Measurements from ENCODE around the gene CYP24A1. TPM values are rescaled to one million over a fixed set of nuclear protein-coding genes. Genes with fewer than 3 reads are reported as not detected.

The CYP24A1 gene
- polyA plus RNA-seq, 1 of the 3 experiments (the other 2 are of a cell fraction): 8.8 TPM

- Histone ChIP-seq H3F3A (replicated peaks; ENCODE audit: insufficient read depth) (peaks cover 9% of the 10 kb centered on the region), H3K79me2 (ENCODE audit: insufficient read depth) (no peaks in the 10 kb centered on the region), H3K9ac (no peak overlapping the region), H3K4me1 (ENCODE audit: control insufficient read depth in 1 of 2, insufficient read depth in 2 of 2, low read depth in 1 of 2, low read length in 1 of 2) (no peaks in the 10 kb centered on the region), H3K27me3 (ENCODE audit: insufficient read depth) (no peaks in the 10 kb centered on the region), H3K9me3 (no peaks in the 10 kb centered on the region), H3K36me3 (replicated peaks in 1 of 2; ENCODE audit: control insufficient read depth in 1 of 2, insufficient read depth in 2 of 2, low read length in 1 of 2) (no peaks in the 10 kb centered on the region), H4K20me1 (ENCODE audit: insufficient read depth) (no peaks in the 10 kb centered on the region), H3K9me2 (no peaks in the 10 kb centered on the region), H3K4me3 (ENCODE audit: low read depth in 2 of 2, low read length in 1 of 2) (no peak overlapping the region), H3K27ac (ENCODE audit: low read depth in 2 of 2, low read length in 1 of 2) (no peak overlapping the region), H2AFZ (ENCODE audit: low read depth) (no peak overlapping the region), H3K4me2 (no peak overlapping the region)
- DNase-seq: no peak
- CTCF ChIA-PET: interaction anchor here (0.6 to 19.4 kb wide), 8 partner anchors 10 to 1225 kb away, joined by 3 to 499 read pairs (median 12); partner anchors contain the start of gene PFDN4
- 70% methylated on average over 13 of the region's 13 CpGs for WGBS (ENCODE audit: low lambda C conversion rate)
- TF ChIP-seq USF2 (IDR thresholded peaks at IDR 0.05; ENCODE audit: borderline replicate concordance, low read depth, low read length) (no peak), FOXJ3 (CRISPR knock-in tag; IDR thresholded peaks at IDR 0.05) (no peak), ELF1 (IDR thresholded peaks at IDR 0.05) (no peak), RAD21 (IDR thresholded peaks at IDR 0.05; ENCODE audit: low read length) (peak; percentile 68), TCF12 (IDR thresholded peaks at IDR 0.05) (no peak), NFIC (IDR thresholded peaks at IDR 0.05; ENCODE audit: borderline replicate concordance) (no peak), SMC3 (IDR thresholded peaks at IDR 0.05; ENCODE audit: low read depth, low read length) (peak; percentile 81)
- TF ChIP-seq, protein P1, sequence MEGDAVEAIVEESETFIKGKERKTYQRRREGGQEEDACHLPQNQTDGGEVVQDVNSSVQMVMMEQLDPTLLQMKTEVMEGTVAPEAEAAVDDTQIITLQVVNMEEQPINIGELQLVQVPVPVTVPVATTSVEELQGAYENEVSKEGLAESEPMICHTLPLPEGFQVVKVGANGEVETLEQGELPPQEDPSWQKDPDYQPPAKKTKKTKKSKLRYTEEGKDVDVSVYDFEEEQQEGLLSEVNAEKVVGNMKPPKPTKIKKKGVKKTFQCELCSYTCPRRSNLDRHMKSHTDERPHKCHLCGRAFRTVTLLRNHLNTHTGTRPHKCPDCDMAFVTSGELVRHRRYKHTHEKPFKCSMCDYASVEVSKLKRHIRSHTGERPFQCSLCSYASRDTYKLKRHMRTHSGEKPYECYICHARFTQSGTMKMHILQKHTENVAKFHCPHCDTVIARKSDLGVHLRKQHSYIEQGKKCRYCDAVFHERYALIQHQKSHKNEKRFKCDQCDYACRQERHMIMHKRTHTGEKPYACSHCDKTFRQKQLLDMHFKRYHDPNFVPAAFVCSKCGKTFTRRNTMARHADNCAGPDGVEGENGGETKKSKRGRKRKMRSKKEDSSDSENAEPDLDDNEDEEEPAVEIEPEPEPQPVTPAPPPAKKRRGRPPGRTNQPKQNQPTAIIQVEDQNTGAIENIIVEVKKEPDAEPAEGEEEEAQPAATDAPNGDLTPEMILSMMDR (IDR thresholded peaks at IDR 0.05): peak; percentile 62
- POLR2A ChIA-PET: no interaction called here
These were observed 24.1 kb upstream of the CYP24A1 start for GRCh38 chr20:54197621-54198604.

DNA sequence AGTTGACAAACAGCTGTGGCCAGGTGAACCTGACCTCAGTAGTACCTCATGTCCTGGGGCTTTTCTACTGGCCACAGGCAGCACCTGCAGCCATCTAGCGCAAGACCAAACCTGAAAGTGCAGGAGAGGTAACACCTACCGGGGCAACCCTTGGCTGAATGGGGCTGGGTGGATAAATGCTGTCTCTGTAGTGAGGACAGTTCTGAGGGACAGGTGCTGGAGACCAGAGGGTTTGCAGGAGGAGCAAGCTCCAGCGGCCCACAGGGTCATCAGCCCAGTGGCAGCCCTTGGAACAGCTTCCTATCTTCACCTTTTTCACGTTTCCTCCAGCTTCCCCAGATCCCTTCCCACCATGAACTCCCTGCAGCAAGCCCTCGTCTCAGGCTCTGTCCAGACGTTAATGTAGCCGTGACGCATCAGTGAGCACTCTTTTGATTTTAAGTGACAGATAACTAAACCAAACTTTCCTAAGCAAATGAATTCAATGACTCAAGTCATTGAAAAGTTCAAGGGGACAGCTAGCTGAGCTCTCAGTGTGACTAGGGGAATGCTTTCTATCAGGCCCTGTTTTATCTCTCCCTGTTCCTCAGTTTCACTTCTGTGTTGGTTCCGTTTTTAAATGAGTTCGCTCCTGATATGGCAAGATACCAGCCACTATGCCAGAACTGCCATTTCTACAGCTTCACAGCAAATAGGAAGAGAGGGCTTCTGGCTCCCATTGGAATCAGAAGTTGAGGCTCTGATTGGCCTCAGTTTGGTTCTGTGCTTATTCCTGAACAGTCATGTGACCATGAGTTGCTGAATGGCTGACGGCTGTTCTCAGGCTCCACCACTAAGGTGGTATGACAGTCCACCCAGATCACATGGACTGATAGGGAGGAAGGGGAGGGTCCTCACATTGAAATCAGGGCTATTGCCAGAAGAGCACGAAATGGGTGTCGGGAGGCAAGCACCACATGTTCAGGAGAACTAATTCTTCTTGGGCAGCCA, 22.0 kb upstream of the CYP24A1 start:
- no peaks in the 10 kb centered on the region for H3K79me2 ChIP-seq (ENCODE audit: insufficient read depth)
- no peak overlapping the region for H3K9ac ChIP-seq
- 88% methylated on average over 12 of the region's 13 CpGs for WGBS (ENCODE audit: low lambda C conversion rate)
- no peaks in the 10 kb centered on the region for H3K4me1 ChIP-seq (ENCODE audit: control insufficient read depth in 1 of 2, insufficient read depth in 2 of 2, low read depth in 1 of 2, low read length in 1 of 2)
- H3K4me3 ChIP-seq (ENCODE audit: low read depth in 2 of 2, low read length in 1 of 2): no peak overlapping the region
- no peak overlapping the region for H3K4me2 ChIP-seq
- H3K9me2 ChIP-seq: no peaks in the 10 kb centered on the region
- ChIA-PET POLR2A (no interaction called here), CTCF (interaction anchor here (1.2 to 3.8 kb wide), 2 partner anchors 92 to 99 kb away, joined by 6 to 18 read pairs; no protein-coding TSS in a partner anchor)
- no peak overlapping the region for H2AFZ ChIP-seq (ENCODE audit: low read depth)
- no peaks in the 10 kb centered on the region for H3K9me3 ChIP-seq
- no peak overlapping the region for H3K27ac ChIP-seq (ENCODE audit: low read depth in 2 of 2, low read length in 1 of 2)
- H3F3A ChIP-seq (replicated peaks; ENCODE audit: insufficient read depth): peaks cover 9% of the 10 kb centered on the region
- no peaks in the 10 kb centered on the region for H3K27me3 ChIP-seq (ENCODE audit: insufficient read depth)
- no peaks in the 10 kb centered on the region for H3K36me3 ChIP-seq (replicated peaks in 1 of 2; ENCODE audit: control insufficient read depth in 1 of 2, insufficient read depth in 2 of 2, low read length in 1 of 2)
- no peak for DNase-seq
- H4K20me1 ChIP-seq (ENCODE audit: insufficient read depth): no peaks in the 10 kb centered on the region
- TF ChIP-seq TAF1 (IDR thresholded peaks at IDR 0.05; ENCODE audit: borderline replicate concordance, low read depth, low read length) (no peak), PBX3 (IDR thresholded peaks at IDR 0.05) (no peak), ZBTB33 (IDR thresholded peaks at IDR 0.05; ENCODE audit: borderline replicate concordance, low read depth) (no peak), ELF1 (IDR thresholded peaks at IDR 0.05) (no peak), TEAD4 (IDR thresholded peaks at IDR 0.05; ENCODE audit: borderline replicate concordance, insufficient read depth) (no peak)

Data from SK-N-SH (cell line).